ENCODE measurements around the gene PRKAB1.
"Not testable (repeated sequence)": the region's sequence is repeated elsewhere in the genome, so short reads cannot be mapped to it uniquely, and the experiment has no call there.

The PRKAB1 gene, protein sequence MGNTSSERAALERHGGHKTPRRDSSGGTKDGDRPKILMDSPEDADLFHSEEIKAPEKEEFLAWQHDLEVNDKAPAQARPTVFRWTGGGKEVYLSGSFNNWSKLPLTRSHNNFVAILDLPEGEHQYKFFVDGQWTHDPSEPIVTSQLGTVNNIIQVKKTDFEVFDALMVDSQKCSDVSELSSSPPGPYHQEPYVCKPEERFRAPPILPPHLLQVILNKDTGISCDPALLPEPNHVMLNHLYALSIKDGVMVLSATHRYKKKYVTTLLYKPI

DNA sequence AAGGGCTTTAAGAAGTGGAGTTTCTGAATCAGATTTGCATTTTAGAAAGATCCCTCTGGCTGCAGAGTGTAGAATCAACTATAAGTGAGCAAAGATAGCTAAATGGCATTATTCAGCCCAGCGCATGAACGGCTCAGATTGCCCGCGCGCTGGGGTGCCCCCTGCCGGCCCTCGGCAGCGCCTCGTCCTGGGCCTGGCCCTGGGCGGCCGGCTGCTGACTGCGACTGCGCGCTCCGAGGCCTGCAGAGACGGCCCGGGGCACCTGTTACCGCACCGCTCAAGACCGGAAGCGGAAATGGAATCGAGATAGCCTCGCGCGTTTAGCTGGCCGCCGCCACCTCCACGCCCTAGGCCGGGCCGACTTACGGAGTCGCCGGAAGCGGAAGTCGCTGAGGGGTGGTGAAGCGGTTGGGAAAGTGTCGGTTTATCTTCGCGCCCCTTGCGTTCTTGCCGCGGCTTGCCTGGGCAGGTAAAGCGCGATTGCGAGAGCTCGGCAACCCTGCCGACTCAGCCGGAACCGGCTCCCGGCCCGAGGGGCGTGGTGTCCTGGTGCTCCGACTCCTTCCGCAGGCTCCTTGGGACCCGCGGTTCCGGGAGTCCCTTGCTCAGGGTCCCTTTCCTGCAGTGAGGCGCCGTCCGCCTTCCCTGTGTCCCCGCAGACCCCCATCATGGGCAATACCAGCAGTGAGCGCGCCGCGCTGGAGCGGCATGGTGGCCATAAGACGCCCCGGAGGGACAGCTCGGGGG is at the start of gene PRKAB1:
Gene PRKAB1, plus strand, starts transcription at position 557 of the 747 bp plus-strand sequence. Its CDS starts 112 bp downstream, at position 669.
- peak; percentile 98 for DNase-seq

DNA sequence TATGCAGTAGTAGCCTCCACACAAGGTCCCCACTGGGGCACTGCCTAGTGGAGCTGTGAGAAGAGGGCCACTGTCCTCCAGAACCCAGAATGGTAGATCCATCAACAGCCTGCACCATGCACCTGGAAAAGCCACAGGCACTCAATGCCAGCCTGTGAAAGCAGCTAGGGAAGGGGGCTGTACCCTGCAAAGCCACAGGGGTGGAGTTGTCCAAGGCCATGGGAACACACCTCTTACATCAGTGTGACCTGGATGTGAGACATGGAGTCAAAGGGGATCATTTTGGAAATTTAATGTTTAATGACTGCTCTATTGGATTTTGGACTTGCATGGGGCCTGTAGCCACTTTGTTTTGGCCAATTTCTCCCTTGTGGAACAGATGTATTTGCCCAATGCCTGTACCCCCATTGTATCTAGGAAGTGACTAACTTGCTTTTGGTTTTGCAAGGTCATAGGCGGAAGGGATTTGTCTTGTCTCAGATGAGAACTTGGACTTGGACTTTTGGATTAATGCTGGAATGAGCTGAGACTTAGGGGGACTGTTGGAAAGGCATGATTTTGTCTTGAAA is 49.5 kb upstream of the PRKAB1 start:
- not testable (repeated sequence) for DNase-seq

DNA sequence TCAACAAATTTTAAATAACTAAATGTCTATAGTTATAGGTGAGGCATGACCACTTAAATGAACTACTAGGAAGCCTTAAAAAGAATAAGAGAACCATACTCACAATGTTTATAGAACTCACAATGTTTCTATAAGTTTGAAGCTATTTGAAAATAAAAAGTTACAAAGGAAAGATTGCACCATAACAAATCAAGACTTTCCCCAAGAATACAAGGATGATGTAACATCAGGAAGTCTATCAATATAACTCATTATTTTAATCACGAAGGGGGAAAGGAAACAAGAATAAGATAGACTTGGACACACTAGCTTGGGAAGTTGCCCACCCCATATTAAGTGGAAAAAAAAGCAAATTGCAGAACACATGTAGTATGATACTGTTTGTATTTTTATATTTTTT is 47.4 kb upstream of the PRKAB1 start:
- no peak for DNase-seq

DNA sequence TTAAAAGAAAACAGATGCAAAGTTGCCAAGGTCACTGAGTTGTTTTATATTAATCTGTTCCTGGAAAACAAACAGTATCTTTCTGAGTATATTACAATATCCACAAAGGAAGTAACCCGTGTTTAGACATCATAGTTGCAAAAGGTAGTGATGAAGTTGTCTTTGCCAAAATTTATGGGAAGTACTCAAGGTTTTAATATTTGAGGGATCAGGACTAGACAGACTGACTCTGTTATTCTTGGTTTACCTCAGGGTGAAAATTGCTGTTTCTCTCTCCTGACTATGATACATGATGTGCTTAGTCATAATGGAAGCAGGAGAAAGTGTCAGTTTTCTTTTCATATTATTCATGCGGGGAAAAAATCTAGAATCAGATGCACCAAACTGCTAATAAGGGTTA is 46.1 kb upstream of the PRKAB1 start:
- DNase-seq = no peak

DNA sequence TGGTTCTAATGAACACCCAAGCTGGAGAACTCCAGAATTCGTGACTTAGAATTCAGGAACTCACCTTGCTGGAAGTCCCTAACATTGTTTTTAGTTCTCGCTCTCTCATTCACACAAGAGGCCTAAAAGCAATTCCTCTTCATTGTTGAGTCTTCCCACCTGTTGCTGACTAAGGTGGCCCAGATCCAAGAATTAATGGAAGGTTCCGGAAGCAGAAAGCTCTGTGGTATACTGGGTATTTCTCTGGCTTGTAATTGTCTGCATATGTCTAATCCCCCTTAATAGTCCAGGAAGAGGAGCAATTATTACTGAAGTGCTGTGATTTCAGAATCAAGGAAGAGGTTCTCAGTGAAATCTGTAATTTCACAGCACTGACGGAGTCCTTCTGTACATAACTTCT is 43.0 kb upstream of the PRKAB1 start:
- DNase-seq = no peak

DNA sequence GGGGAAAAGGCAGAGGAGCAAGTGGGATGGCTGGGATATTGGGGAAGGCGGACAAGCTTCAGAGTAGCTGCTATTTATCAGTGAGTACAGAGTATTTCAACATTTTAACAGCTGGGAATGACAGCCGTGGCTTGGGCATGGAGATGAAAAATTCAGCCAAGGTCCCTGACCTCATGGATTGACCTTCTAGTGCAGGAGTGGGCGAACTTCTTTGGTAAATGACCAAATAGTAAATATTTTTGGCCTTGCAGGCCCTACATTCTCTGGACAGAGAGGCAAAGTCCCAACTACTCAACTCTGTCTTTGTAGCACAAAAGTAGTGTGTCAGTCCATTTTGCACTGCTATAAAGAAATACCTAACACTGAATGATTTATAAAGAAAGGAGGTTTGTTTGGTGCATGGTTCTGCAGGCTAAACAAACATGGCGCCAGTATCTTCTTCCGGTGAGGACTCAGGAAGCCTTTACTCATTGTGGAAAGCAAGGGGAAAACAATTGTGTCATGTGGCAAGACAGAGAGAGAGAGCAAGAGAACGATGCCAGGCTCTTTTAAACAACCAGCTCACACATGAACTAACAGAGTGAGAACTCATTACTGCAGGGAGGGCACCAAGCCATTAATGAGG is 40.8 kb upstream of the PRKAB1 start:
- DNase-seq = no peak

DNA sequence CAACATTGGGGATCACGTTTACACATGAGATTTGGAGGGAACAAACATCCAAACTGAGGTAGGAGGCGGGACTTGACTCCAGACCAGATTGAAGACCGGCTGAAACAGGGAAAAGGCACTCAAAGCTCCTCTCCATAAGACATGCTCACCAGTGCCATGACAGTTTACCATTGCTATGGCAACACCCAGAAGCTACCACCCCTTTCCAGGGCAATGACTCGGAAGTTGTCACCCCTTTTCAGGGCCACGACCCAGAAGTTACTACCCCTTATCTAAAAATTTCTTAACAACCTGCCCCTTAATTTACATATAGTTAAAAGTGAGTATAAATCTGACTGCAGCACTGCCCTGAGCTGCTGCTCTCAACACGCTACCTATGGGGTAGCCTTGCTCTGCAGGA is 40.2 kb upstream of the PRKAB1 start:
- no peak for DNase-seq

DNA sequence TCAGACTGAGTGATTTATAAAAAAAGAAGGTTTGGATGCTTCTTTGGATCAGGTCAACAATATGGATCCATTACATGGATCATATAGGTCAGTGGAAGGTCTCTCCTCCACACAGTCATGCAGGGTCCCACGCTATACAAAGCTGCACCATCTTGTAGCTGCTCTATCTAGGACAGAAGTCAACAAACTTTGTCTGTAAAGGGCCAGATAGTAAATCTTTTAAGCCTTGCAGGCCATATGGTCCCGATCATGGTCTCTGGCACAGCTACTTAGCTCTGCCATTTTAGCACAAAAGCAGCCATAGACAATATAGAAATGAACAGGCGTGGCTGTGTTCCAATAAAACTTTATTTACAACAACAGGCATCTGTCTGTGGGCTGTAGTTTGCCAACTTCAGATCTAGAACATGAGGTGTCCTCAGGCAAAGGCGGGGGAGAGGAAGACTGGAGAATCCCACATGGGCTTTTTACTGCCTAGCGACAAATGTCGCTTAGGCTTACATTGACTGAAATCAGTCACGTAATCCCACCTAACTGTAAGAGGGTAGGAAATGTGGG is 37.6 kb upstream of the PRKAB1 start:
- DNase-seq = no peak

DNA sequence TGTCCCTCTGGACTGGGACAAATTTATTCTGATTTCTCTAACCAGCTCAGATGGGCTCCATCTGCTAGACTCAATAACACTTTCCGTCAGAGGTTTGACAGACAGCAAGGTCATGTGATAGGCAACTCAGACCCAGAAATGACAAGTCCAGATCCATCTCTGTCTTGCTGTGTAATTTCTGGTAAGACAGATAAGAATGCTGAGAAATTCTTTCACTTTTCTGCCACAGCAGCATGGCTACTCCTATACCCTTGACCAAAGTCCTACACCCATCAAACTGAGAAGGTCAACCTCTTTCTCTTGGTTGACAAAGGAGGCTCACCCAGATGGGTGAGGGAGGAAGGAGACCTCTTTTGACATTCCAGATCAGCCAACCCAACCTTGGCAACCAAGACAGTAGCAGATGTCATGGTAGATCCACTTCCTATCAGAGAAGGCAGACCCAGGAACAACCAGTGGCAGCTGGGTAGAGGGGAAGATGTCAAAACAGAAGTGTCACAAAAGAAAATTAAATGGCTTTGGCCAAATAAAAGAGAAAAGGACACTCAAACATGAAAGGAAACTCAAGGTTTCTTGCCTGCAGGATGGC is 36.9 kb upstream of the PRKAB1 start:
- no peak for DNase-seq

DNA sequence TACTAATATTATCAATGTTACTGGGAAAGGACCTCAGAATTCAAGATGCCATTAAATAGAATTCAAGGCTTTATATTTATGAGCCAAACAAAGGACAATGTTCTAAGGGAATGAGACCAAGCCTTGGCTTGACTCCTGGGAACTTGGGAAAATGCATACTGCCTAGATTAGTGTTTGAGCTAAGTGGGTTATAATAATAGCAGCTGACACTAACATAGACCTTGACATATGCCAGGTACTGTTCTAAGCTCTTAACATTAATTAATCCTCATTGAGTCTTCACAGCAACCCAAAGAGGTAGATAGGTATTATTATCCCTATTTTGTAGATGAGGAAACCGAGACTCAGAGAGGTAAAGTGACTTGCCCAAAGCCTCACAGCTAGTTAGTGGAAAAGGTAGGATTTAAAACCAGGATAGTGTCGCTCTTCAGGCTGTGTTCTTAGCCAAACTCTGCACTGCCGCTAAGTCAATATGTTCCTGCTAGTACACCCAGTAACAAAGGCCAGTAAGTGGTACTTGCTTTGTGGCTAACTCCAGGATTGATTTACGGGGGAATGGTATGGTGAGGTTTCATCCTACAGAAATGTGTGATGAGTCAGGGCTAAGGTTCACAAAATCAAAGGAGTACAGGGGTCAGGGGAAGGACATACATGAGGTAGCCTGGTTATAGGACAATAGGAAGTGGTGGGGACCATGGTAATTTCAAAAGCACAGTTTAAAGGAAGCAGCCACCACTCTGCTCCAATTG is 35.8 kb upstream of the PRKAB1 start:
- DNase-seq = peak; percentile 82

DNA sequence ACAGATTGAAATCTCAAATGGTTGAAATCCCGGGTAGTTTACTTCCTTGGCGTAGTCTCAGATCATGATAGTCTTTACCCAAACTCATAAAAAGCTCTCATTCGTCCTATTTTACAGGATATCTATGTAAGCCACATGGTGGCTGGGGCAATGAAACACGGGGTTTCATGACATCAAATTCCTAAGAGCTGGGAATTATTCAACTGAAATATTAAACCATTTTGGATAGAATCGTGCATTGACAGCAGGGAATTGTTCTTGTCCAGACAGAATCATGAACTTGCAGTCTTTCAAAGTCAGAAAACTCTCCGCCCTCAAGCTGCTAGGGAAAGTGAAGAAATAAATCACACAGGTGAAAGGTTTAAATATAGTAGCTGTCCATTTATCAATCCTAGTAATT is 33.2 kb upstream of the PRKAB1 start:
- no peak for DNase-seq

DNA sequence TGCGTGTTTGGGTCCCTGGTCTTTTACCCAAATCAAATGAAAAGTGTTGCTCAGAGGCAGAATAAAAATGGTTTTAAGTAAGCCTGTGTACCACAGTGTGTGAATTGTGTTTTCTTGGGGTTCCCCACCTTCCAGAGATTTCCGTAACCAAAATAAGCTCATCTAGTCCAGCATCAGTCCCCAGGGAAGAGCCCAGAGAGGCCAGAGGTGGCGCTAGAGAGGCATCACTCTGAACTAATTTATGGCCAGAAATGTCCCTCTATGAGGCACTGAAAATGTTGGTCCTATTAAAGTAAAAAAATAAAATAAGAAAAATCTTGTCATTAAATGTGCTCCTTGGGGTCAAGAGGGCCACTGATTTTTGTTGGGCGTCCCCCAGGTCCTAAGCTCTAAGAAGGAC is 24.9 kb upstream of the PRKAB1 start:
- no peak for DNase-seq

DNA sequence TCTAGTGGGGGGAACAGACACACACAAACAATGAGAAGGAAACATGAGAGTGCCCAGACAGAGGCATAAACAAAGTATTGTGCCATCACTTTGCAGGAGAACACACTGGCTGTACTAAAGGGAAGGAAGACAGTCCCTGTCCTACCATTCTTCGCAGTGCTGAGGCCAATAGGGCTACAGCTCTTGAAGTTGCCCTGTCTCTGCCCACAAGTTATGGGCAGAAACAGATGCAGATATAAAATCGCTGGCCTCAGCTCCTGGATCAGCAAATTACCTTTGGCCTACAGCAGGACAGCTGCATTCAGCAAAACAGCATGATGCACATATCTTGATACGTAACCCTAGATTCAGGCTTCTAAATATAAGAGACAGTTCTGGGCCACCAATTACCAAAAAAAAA is 23.0 kb upstream of the PRKAB1 start:
- no peak for DNase-seq

DNA sequence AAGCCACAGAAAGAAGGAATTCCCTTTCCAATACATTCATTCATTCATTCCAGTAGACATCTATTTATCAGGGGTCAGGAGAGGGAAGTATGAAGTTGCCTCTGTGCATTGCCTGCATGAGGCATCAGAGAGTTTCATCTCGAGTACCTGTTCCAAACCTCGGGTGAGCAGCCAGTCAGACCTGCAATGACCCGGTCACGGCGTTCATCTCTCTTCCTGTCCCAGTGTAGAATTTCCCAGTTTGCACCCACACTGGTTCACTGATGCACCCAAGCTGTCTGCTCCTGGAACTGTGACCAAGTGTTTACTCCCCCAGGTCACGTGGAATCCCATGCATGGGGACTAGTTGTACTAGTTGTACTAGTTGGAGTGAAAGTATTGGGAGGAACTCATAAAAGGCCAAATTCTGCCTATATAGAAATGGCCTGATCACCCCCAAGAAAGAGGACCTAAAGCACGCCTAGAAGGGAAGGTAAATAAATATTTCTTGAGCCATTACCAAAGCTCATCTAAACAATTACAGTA is 22.3 kb upstream of the PRKAB1 start:
- no peak for DNase-seq

DNA sequence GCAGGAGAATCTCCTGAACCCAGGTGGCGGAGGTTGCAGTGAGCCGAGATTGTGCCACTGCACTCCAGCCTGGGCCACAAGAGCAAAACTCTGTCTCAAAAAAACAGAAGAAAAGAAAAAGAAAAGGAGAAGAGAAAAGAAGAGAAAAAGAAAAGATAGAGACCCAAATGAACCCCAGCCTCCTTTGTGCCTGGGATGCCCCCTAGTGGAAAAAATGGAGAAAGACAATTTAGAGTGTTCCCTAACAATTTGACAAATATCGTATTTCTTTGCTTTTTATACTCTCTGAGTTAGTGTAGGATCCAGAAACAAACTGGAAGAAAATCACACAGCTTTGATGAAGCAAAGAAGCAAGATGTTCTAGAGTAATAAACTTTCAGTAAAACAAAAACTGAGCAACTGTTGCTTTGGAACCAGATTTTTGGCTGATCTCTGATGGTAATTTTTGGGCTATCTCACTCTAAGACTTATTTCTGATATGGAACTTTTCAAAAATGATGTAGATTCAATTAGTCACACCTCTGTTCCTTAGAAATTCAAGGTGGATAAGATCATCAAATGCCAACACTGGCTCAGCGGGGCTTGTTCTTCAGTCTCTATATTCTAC is 18.6 kb upstream of the PRKAB1 start:
- DNase-seq = no peak

DNA sequence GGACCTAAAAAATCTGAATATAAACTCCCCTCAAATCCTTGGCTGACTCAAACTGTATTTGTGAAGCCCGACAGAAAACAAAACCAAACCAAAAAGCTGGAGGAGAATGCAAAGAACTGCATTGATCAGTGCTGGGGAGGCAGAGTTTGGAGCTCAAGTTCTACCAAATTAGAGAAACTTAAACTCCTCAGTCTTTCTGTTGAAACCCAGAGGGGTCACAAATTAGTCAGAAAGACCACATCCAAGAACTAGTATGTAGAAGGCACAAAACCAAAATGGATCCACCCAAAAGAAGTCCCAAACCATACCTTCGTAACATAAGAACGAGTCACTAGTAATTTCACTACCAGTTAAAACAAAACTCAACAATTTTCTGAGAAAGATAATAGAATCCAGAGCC is 15.3 kb upstream of the PRKAB1 start:
- DNase-seq = no peak

DNA sequence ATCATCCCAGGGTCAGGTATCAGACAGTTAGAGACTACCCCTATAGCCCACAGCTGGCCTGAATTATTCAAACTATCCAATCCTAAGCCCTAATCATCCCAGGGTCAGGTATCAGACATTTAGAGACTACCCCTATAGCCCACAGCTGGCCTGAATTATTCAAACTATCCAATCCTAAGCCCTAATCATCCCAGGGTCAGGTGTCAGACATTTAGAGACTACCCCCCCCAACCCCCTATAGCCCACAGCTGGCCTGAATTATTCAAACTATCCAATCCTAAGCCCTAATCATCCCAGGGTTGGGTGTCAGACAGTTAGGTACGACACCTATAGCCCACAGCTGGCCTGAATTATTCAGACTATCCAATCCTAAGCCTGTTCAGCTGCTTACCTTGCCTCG is 10.9 kb upstream of the PRKAB1 start:
- DNase-seq = not testable (repeated sequence)

DNA sequence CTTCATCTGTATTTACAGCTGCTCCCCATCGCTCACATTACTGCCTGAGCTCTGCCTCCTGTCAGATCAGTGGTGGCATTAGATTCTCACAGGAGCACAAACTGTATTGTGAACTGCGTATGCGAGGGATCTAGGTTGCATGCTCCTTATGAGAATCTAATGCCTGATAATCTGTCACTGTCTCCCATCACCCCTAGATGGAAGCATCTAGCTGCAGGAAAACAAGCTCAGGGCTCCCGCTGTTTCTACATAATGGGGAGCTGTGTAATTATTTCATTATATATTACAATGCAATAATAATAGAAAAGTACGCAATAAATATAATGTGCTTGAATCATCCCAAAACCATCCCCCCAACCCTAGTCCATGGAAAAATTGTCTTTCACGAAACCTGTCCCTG is 9.8 kb upstream of the PRKAB1 start:
- not testable (repeated sequence) for DNase-seq

DNA sequence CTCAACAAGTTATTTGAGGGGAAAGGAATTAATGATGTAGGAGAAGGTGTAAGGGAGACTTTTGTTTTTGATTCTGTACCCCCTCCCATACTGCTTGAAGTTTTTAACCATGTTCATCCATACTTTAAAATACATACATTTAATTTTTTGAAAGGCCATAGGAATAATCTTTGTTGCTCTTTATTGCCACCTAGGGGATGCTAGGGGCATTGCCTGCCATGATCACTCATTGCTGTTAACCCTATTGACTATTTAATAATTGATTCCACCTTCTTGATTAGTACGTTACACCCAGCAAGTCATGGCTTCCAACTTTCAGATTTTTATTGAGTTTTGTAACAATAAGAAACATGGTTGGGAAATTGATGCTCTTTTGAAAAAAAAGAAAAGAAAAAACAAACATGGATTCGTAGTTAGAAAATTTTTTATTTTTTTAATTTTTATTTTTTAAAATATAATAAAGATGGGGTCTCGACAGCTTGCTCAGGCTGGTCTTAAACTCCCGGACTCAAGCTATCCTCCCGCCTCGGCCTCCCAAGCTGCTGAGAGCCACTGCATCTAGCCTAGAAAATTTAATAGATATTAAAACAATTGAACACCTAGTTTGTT is 8.5 kb upstream of the PRKAB1 start:
- DNase-seq = peak; percentile 35

DNA sequence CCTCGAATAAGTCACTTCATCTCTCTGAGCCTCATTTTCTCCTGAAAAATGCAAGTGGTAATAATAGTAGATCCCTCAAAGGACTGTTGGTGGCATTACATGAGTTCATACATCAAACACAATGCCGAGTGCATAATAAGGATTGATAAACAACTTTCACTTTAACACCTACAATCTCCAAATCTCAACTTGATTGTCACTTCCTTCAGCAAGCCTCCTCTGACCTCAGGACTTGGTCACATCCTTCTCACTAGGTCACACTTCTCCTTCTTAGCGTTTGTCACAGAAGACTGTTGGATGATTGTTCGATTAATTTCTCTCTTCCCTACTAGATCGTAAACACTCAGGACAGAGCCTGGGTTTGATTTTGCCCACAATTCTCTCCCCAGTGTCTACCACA is 7.9 kb upstream of the PRKAB1 start:
- DNase-seq = peak; percentile 68

DNA sequence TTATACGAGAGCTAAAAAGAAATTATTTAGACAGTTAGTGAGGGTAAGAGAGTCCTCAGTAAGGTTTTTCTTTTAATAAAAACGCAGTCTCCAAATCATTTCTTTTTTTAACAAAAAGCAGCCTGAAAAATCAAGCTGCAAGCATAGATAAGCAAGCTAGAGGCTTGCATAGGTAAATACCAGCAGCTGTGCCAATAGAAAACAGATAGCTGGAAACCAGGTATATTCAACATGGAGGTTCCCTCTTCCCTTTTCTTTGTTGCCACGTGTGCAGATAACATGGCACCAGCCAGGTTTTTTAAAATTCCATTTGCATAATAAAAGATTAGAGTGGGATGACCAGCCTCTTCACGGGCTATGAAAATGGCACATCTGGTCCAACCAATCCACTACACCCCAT is 6.1 kb upstream of the PRKAB1 start:
- no peak for DNase-seq
